ENCODE measurements around the gene MDM1.

The MDM1 gene

DNA sequence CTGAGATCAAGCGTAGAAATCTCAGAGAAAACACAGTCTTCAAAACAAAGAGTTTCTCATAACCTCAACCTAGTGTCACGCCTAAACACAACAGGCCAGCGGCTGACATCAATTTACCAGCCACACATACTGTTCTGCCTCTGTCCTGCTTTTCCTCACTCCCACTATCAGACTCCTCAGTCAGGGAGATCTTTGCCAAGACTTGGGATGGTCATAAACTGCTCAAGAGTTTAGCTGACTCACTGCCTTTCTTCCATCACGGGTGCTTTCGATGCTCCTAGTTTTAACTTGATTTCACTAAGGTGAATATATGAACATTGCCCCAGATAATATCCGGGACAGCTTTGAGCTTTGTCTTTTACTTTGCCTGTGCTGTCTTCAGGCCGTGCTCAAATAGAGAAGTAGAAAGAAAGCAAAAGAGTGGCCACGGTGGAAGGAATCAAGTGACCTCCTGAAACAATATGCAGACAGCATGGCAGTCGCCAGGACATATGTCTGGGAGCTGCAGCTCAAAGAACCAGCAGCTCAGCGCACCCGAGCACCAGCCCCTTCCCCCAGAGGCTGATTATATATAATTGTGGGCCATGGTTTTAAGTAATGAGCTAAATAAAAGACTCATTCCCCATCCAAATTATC is 12.1 kb downstream of the MDM1 start:
- DNase-seq, result no peak

DNA sequence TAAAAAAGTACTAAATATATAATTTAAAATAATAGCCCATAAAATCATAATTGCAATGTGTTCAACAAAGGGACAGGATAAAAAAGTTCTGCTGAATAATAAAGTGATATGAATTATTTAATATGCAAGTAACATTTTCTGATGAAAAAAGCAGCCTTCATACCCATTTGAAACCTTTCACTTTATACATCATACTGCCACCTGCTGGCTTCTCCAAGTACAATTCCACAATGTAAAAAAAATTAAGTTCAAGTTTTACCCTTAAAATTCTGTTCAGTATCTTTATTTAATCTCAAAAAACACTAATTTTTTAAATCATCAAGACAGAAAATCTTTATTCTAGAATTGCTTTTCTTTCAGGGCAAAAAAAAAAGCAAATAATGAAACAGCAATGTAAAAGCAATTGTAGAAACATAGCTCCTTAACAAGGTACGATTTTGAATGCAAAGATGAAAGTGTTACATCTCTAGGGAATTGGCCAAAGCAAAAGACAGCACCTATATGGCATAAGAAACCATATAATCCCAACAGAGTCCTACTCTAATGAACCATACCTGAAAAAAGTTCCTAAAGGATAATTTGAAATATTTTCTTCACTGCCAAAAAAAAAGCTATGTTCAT is 15.0 kb downstream of the MDM1 start:
- peak in 5 of 6 experiments; percentile 5 to 65 (median 27) for DNase-seq

DNA sequence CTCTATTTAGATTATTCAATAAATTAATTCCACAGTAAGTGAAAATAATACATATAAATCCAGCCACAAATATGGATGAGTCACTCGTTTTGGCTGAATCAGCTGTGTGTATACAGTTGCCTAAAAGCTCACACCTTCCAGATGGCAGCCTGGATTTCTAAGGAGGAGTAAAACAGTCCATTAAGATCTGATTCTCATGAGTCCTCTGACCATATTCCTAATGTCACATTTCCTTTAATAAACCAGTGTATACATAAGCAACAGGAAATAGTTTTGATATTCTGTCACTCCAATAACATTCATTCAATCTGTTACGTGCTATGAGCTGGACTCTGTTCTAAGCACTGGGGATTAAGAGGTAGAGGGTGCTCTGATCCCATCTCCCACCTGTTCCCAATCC is 21.8 kb downstream of the MDM1 start:
- DNase-seq, result no peak

DNA sequence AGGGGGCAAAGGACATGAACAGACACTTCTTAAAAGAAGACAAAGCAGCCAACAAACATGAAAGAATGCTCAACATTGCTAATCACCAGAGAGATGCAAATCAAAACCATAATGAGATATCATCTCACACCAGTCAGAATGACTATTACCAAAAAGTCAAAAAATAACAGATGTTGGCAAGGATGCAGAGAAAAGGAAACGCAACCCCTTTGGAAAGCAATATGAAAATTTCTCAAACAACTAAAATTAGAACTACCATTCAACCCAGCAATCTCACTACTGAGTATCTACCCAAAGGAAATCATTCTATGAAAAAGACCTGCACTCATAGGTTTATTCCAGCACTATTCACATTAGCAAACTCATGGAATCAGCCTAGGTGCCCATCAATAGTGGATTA is 25.6 kb downstream of the MDM1 start:
- no peak for DNase-seq

DNA sequence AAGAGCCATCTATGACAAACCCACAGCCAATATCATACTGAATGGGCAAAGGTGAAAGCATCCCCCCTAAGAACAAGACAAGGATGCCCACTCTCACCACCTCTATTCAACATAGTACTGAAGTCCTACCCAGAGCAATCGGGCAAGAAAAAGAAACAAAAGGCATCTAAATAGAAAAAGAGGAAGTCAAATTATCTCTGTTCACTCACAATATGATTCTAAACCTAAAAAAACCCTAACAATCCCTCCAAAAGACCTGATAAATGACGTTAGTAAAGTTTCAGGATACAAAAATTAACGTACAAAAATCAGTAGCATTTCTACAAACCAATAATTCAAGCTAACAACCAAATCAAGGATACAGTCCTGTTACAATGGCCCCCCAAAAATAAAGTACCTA is 26.9 kb downstream of the MDM1 start:
- no peak for DNase-seq

DNA sequence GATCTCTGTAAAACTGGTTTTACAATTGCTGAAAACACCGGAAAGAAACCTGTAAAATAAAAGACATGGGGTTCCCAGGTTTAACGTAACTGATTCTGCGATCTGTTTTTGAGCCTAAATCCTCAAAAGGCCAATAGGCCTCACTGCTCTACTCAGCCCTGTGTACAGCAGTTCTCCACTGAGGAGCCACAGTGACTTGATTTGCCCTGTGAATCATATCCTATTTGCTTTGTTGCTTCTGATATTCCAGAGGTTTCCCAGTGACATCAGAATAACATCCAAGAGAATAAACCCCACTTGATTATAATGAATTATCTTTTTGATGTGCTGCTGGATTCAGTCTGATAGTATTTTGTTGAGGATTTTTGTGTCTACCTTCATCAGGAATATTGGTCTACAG is 27.5 kb downstream of the MDM1 start:
- no peak for DNase-seq

DNA sequence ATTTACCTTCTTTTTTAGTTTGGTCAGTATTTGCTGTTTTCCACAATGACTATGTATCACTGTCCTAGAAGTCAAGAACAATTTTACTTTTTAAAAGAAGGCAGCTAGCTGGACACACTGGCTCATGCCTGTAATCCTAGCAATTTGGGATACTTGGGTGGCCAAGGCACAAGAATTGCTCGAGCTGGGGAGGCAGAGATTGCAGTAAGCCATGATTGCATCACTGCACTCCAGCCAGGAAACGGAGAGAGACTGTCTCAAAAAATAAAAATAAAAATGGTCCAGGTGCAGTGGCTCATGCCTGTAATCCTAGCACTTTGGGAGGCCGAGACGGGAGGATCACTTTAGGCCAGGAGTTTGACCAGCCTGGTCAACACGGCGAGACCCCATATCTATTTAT is 28.3 kb downstream of the MDM1 start:
- DNase-seq, result no peak

DNA sequence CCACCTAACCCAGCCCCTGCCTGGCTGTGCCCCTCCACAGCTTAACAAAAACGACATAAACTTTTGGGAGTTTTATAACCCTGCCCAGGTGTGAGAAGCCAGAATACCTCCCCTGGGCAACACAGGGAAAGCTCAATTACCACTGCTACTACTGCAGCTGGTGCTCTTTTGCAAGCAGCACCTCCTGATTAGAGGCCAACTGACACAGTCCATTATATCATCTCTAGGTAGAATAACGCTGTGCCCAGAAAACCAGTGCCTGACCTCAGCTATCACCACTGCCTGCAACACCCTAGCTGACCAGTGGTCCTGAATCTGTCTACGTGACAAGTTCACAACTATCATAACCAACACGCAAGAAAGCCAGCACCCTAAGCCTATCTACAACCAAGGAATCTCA is 34.2 kb downstream of the MDM1 start:
- no peak for DNase-seq

DNA sequence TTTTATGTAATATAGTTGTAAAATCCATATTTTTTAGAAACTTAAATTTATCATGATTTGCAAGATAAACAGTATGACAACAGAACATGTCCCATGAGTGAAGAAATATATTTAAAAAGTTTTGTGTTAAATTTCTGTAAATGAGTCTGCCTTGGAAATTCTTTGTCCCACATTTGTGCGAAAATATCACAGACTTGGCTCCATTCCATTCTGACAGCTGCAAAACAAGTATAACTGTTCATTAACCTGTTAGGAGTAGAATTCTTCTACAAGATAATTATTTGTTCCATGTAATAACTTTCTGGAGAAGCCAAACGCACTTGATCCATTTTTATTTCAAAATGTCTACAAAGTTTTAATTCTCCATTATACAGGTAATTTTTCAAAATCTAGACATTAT is 37.9 kb downstream of the MDM1 start:
- DNase-seq, result no peak

DNA sequence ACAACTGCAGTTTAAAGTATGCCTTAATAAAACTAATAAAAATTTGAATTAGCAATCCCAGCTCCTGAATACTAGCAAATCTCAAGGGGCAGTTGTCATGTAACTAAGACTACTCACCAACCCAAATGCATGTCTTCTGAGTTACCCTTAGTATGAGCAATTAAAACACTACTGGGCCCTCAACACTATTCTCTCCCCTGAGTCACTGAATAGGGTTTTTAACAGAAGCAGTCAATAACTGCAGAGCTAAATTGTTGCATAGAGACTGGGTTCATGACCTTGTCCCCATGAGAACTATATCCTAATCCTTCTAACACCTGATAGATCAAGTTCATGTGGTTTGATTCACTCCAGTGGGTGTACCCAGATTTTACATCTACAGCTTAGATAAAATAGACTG is 38.8 kb downstream of the MDM1 start:
- DNase-seq, result no peak

DNA sequence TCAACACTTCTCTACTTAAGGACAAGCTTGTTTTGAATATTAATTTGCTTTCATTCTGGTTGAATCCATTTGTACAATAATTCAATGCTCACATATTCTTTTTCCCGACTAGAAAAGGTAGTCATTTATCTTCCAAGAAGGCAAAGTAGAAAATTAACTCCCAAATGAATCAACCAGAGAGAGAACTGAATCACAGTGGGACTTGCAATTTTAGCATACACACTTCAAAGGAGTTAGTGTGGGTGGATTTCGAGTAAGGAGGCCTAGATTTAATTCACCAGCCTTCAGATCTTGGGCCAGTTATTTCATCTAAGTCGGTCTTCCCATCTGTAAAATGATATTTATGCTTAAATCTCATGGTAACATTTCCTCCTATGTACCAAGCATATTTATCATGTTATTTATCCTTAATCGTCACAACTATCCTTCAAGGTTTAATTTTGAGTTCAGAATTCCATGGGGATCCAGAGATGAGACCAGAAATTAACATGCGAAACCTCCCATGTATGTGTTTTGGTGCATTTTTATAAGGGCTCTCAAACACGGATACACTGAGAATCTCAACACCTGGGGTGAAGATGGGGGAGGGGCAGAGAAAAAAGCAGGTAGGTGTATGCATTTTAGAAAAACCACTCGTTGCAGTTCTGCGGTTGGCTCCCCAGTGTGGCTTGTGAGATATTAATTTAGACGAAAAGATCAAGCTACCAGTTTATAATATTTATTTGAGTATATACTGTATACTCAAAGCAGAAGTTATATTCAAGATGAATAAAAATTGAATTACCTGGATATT is 39.8 kb downstream of the MDM1 start:
- no peak for DNase-seq

DNA sequence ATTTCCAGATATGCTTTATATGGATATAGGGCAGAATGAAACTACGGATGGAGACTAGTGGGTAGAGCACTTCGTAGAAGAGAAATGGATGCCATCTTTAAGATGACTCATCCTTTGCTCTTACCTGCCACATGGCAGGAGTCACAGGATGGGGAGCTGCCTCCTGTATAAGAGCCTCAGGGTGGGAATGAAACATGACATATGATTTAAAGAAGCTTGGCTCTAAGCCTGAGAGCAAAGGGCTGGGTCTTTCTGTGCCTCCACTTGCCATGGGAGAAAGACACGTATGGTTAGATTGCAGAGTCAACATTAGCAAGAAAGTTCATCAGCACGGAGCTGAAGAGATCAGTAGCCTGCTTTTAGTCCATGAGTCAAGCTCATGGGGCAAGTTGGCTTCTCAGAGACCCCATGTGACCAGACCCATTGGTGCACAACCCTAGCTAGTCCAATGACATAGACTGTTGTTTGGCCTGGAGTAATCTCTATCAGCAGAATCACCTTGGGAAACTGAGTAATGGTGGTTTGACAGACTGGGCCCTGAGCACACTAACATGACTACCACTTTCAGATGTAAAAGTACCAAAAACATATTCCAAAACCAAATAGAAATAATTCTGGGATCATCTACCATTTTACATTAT is 40.6 kb downstream of the MDM1 start:
- DNase-seq, result no peak

DNA sequence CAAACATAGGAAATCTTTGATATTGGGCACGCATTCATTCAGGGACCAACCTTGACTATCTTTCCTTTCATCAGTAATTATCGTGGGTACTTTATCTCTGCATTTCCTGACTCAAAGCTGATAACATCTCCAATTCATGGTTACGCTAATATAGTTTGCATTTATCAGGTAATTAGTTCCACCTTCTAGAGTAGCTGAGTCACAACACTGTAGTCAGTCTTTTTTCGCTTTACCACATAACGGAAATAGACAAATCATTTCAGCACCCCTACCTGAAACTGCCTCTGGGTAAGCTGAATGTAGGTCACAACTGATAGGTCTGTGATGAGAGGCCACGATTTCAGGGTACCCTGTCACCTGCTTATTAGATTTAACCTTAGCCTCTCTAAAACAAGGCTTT is 42.0 kb downstream of the MDM1 start:
- peak in 2 of 6 experiments; percentile 2 to 7 for DNase-seq

DNA sequence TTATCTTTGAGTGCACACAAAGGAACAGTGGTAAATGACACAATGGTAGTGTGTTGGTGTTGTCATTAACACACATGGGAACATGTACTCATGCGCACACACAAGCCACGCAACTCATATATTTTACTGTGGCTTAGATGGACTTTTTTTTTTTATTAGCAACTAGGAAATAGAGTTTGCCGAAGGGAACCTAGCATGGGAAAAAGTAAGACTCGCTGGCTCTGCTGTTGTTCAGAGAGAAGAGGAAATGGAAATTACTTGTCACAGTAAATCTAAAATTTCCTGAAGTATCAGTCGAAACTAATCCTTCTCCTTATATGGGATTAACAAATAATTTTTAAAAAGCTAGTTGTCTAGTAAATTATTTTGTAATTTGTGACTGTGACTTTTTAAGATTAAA is 45.1 kb downstream of the MDM1 start:
- no peak for DNase-seq

DNA sequence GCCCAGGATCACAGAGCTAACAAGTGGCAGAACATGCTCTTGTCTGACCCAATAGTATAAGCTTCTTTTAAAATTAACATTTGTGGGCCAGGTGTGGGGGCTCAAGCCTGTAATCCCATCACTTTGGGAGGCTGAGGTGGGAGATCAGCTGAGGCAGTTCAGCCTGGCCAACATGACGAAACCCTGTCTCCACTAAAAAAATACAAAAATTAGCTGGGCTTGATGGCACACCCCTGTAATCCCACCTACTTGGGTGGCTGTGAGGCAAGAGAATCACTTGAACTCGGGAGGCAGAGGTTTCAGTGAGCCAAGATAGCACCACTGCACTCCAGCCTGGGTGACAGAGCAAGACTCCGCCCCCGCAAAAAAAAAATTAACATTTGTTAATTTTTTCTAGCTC is 45.8 kb downstream of the MDM1 start:
- DNase-seq, result no peak

DNA sequence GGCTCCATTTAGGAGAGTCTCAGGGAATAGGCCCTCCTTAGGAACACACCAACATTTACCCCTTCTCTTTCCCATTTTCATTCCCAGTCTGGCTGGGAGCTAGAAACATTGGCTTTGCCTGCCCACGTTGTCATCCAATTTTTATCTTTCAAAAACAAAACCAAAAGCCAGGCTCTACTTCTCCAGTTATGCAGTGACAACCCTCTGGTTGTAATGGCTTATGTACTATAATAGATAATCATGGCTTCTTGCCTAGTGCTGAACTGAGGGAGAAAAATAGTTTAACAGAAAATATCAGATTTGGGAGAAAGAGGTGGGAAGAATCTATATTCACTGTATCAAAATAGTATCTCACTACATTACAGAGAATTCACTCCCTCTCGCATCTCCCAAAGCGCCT is 46.6 kb downstream of the MDM1 start:
- DNase-seq, result no peak

DNA sequence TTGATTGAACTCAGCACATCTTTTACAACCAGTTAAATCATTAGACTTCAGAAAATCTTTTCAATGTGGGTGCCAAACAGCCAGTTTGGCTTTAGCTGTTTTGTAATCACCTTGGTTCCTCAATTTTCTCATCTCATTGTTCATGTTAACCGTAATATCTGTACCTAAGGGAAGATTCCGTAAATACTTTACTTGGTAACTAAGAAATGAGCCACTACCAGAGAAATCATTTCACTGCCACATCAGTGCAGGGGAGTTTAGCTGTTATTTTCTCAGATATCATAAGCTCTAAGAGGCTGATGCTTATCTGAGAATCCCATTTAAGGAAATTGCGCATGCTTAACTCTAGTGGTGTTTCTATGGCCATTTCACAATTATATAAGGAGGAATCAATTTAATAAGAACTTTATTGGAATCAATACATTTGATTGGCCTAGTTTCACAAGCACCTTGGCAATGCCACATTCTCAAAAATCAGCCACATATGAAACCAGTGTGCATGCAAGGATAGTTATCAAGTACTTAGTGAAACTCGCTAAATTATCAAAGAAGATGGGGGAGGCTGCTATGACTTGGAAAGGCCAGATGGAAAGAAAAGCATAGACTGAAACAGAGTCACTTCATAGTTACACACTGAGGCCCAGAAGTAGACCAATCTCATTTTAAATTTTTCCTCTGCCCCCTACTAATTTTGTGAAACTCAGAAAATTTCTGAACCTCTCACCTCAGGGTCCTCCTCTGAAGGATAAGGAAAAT is 50.7 kb downstream of the MDM1 start:
- DNase-seq, result no peak

DNA sequence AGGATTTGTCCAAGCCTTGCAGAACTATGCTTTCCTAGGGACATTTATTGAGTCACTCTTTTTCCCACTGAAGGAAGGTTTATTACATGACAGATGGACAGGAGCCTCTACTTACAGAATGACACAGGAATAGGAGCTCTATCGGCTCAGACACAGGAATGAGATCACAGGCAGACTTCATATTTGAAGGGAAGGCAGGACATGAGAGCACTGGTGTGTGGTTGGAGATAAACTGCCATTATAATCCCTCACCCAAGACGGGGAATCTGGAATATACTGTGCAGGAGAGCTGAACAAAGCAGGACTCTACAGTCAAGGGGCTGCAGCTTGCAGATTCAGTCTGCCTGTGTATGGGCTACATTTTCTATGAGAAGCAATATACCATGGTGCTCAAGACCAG is 51.9 kb downstream of the MDM1 start:
- DNase-seq, result no peak

DNA sequence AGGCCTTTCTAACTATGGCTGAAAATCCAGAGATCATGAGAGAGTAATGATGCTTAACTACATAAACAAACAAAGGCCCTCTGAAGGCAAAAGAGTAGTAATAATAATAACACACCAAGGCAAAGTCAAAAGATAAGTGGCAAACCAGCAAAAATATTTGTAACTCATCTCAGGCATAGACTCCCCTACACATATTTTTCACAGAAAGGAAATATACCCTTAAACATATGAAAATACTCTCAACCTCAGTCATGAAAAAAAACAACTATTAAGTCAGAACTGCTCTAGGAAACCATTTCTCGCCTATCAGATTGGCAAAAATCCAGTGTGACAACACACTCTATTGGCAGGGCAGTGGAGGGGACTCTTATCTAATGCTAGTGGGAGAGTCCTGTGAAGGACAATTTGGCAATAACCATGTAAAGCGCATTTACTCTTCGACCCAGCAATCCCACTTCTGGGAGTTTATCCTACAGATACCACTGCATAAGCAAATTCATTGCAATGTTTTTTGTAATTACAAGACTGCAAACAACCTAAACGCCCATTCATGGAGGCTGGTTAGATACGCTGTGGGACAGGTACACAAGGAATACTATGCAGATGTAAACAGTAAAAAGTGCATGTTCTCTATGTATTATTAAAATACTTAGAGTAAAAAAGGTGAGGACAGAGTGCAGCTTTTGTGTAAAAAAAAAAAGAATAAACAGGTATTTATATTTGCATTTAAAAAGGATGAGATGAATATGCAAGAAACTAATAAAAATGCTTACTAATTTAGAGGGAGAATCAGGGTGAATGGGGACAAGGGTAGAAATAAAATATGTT is 52.7 kb downstream of the MDM1 start:
- DNase-seq, result no peak

DNA sequence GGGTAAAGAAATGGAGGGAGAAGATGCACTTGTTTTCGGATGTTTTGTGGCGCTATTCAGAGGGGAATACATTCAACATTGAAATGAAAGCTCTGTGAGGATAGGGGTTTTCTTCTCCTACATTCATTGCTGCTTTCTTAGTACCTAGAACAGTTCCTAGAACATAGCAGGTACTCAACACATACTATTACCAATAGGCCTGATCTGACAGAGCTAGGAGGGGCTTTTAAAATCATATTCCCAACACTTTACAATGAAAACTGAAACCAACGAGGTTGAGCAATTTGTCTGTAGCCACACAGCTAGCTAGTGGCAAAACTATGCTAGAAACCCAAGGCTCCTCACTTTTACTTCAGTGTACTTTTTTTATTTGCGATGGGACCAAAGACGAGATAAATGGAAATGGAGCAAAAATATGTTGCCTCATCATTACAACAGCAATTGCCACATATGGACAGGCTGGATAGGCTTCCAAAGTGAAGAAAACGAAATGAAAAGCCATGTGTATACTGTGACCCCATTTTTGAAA is 55.7 kb downstream of the MDM1 start:
- DNase-seq, result no peak

DNA sequence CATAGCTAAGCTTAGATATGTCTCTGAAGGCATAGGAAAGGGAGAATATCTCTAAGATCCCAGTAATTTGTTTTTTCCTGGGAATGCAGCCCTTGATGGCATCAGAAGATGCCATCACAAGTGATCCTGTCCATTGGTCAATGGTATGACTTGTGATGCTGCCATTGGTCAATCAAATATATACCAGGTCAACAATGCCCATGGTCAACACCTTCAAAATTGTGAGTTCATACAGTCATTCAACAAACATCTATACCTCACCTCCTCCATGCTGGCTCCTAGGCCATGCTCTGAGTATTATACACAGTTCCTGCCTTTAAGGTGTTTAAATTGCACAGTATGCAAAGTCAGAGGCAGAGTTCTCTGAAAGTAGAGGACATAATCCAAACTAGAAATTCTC is 59.4 kb downstream of the MDM1 start:
- DNase-seq, result no peak

DNA sequence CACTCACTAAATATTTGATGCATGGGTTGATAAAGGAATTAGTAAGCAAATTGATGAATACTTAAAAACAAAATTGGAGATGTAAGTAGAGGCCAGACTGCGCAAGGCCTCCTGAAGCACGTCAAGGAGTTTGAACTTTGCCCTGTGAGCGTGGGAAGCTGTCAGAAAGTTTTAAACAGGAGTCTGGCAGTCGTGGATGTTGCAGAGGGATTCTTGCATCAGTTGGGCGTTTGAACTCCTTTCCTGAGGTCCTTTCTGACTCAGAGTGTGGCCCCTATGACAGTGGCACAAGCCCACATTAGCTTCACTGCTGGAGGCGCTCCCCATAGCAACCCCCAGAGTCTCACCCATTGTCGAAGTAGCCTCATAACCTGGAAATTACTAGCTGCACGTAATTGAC is 60.8 kb downstream of the MDM1 start:
- no peak for DNase-seq
